Liver (tissue), 3 donors: ENCODE measurements around the gene ALDH8A1.

Experiments used
- ATF3 ChIP-seq: IDR thresholded peaks from 2 replicates; pipeline ENCODE4 v1.6.1; 2016; ENCODE audit warnings: antibody characterized with exemption
- CTCF ChIP-seq: fragments of 150-350 bp; IDR thresholded peaks from 2 replicates; pipeline ENCODE4 v1.5.1; 2017; ENCODE audit warnings: improper control_type of control experiment, low read depth, low read length; ENCODE audit not compliant: missing input control
- MAX ChIP-seq: IDR thresholded peaks from 2 replicates; pipeline ENCODE4 v1.6.1; 2016; ENCODE audit warnings: antibody characterized with exemption
- RAD21 ChIP-seq, 2 donors: IDR thresholded peaks; 2 replicates each; pipeline ENCODE4 v1.6.1; 2016; ENCODE audit warnings: antibody characterized with exemption in 2 of 2, mild to moderate bottlenecking in 2 of 2
- REST ChIP-seq: IDR thresholded peaks from 2 replicates; pipeline ENCODE4 v1.6.1; 2016; ENCODE audit warnings: antibody characterized with exemption, mild to moderate bottlenecking
- donor health status: healthy.
- donor health status: healthy.

GRCh38 chr6:134921276-134921675, 28.6 kb downstream of the ALDH8A1 start:
- TF ChIP-seq ATF3 = no peak
- TF ChIP-seq CTCF = no peak
- TF ChIP-seq REST = no peak
- TF ChIP-seq MAX = no peak
- no peak for TF ChIP-seq RAD21 (IDR thresholded peaks at IDR 0.05)
